ENCODE data around the gene POR. TPM values are rescaled to one million over a fixed set of nuclear protein-coding genes. Genes with fewer than 3 reads are reported as not detected.

The POR gene
- polyA plus RNA-seq, 1 of the 3 experiments (the other 2 are of a cell fraction), result 68.7 TPM

DNA sequence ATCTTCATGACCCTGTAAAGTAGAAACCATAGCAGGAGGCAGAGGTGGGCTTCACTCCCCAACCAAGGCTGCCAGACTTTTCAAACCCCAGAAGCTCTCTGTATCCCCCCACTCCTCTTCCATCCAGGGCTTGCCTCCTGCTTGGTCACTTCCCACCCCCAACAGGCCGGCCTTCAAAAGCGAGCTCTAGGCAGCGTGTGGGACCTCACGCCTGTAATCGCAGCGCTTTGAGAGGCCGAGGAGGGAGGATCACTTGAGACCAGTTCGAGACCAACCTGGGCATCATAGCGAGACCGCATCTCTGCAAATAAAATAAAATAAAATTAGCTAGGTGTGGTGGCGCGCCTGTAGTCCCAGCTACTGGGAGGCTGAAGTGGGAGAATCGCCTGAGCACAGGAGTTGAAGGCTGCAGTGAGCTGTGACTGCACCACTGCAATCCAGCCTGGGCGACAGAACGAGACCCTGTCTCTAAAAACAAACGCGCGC, 743 bp upstream of the POR start:
- WGBS (ENCODE audit: low lambda C conversion rate), result 35% methylated on average over 18 of the region's 18 CpGs
- POLR2A ChIA-PET, result interaction anchor here (0.7 to 3.1 kb wide), 12 partner anchors 8 to 134 kb away, joined by 3 to 21 read pairs (median 5); partner anchors contain the start of genes MDH2, STYXL1 and TMEM120A
- peaks cover 39% of the 10 kb centered on the region for H3K79me2 ChIP-seq (ENCODE audit: insufficient read depth)

DNA sequence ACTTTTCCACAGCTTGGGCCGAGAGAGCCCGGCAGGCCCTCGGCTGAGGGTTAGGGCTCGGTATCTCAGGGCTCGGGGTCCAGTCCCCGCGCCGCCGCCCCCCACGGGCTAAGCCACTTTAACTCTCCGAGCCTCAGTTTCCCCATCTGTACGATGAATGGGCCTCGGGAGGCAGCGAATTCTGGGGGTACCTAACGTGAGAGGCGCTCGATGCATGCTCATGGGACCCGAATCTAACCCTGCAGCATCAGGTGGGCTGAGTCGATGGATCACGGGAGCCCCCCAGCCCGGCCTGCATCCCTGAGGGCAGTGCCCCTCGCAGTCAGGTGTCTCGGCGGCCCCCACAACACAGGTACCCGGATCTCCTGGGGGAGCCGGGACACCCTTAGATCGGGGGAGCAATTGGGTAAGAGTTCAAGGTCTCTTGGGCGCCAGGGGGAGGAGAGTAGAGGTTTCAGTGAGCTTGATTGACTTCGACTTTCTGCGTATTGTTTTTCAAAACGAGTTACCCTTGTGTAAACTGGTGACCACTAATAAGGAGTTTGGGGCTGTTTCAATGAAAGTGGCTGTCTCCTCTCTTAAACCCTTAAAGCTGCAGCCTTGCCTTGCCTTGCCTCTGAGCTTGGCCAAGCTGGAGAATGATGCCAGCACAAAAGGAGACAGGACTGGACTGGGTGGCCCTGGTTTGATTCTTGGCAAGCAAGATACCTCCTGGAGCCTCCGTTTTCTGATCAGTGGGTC, 631 bp downstream of the POR start:
- Histone ChIP-seq H3K36me3 (replicated peaks in 1 of 2; ENCODE audit: control insufficient read depth in 1 of 2, insufficient read depth in 2 of 2, low read length in 1 of 2) (no peaks in the 10 kb centered on the region), H2AFZ (ENCODE audit: low read depth) (peak overlapping the region; percentile 91), H3K4me1 (ENCODE audit: control insufficient read depth in 1 of 2, insufficient read depth in 2 of 2, low read depth in 1 of 2, low read length in 1 of 2) (peaks cover 5 to 10% of the 10 kb centered on the region in 2 experiments; a peak in 2 of 4 replicates), H3K9ac (peak overlapping the region; percentile 84), H3K79me2 (ENCODE audit: insufficient read depth) (peaks cover 51% of the 10 kb centered on the region), H3K9me2 (no peaks in the 10 kb centered on the region), H3K27ac (ENCODE audit: low read depth in 2 of 2, low read length in 1 of 2) (peak overlapping the region in 1 of 2 experiments; percentile 62; a peak in 1 of 4 replicates), H3K4me3 (ENCODE audit: low read depth in 2 of 2, low read length in 1 of 2) (peak overlapping the region; percentile 74 to 93), H3K27me3 (ENCODE audit: insufficient read depth) (no peaks in the 10 kb centered on the region), H3K4me2 (peak overlapping the region; percentile 100), H3K9me3 (no peaks in the 10 kb centered on the region), H3F3A (replicated peaks; ENCODE audit: insufficient read depth) (peaks cover 10% of the 10 kb centered on the region), H4K20me1 (ENCODE audit: insufficient read depth) (peaks cover 2% of the 10 kb centered on the region)
- DNase-seq, result peak; percentile 44
- CTCF ChIA-PET, result interaction anchor here (0.7 to 2.9 kb wide), 6 partner anchors 10 to 105 kb away, joined by 3 to 13 read pairs (median 5); no protein-coding TSS in a partner anchor
- POLR2A ChIA-PET, result interaction anchor here (0.6 to 3.1 kb wide), 22 partner anchors 9 to 449 kb away, joined by 3 to 21 read pairs (median 4); partner anchors contain the start of genes MDH2, RHBDD2 and STYXL1
- no peak for TF ChIP-seq POLR2AphosphoS5 (IDR thresholded peaks at IDR 0.05; ENCODE audit: low read depth, low read length)
- TF ChIP-seq, protein P1, sequence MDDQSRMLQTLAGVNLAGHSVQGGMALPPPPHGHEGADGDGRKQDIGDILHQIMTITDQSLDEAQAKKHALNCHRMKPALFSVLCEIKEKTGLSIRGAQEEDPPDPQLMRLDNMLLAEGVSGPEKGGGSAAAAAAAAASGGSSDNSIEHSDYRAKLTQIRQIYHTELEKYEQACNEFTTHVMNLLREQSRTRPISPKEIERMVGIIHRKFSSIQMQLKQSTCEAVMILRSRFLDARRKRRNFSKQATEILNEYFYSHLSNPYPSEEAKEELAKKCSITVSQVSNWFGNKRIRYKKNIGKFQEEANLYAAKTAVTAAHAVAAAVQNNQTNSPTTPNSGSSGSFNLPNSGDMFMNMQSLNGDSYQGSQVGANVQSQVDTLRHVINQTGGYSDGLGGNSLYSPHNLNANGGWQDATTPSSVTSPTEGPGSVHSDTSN (IDR thresholded peaks at IDR 0.05), result peak; percentile 37; the same call in 1 of the 2 replicates
- 3% methylated on average over 25 of the region's 32 CpGs for WGBS (ENCODE audit: low lambda C conversion rate)

More for the DNA sequence above, 743 bp upstream of the POR start:
- H2AFZ ChIP-seq (ENCODE audit: low read depth), result peak overlapping the region; percentile 89
- no peaks in the 10 kb centered on the region for H3K36me3 ChIP-seq (replicated peaks in 1 of 2; ENCODE audit: control insufficient read depth in 1 of 2, insufficient read depth in 2 of 2, low read length in 1 of 2)
- TF ChIP-seq RAD21 (IDR thresholded peaks at IDR 0.05; ENCODE audit: low read length) (no peak), SIN3A (IDR thresholded peaks at IDR 0.05; ENCODE audit: borderline replicate concordance, low read depth, low read length) (no peak), MEF2A (IDR thresholded peaks at IDR 0.05; ENCODE audit: borderline replicate concordance, low read depth) (no peak), CHD2 (IDR thresholded peaks at IDR 0.05; ENCODE audit: low read length, partially characterized antibody) (no peak), MXI1 (IDR thresholded peaks at IDR 0.05; ENCODE audit: low read depth, low read length) (no peak), POLR2AphosphoS5 (IDR thresholded peaks at IDR 0.05; ENCODE audit: low read depth, low read length) (no peak)
- TF ChIP-seq, protein P2, sequence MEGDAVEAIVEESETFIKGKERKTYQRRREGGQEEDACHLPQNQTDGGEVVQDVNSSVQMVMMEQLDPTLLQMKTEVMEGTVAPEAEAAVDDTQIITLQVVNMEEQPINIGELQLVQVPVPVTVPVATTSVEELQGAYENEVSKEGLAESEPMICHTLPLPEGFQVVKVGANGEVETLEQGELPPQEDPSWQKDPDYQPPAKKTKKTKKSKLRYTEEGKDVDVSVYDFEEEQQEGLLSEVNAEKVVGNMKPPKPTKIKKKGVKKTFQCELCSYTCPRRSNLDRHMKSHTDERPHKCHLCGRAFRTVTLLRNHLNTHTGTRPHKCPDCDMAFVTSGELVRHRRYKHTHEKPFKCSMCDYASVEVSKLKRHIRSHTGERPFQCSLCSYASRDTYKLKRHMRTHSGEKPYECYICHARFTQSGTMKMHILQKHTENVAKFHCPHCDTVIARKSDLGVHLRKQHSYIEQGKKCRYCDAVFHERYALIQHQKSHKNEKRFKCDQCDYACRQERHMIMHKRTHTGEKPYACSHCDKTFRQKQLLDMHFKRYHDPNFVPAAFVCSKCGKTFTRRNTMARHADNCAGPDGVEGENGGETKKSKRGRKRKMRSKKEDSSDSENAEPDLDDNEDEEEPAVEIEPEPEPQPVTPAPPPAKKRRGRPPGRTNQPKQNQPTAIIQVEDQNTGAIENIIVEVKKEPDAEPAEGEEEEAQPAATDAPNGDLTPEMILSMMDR (IDR thresholded peaks at IDR 0.05), result no peak
- TF ChIP-seq, protein P3, sequence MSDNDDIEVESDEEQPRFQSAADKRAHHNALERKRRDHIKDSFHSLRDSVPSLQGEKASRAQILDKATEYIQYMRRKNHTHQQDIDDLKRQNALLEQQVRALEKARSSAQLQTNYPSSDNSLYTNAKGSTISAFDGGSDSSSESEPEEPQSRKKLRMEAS (IDR thresholded peaks at IDR 0.05; ENCODE audit: low read depth), result no peak
- TF ChIP-seq, protein P4, sequence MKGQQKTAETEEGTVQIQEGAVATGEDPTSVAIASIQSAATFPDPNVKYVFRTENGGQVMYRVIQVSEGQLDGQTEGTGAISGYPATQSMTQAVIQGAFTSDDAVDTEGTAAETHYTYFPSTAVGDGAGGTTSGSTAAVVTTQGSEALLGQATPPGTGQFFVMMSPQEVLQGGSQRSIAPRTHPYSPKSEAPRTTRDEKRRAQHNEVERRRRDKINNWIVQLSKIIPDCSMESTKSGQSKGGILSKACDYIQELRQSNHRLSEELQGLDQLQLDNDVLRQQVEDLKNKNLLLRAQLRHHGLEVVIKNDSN (IDR thresholded peaks at IDR 0.05; ENCODE audit: borderline replicate concordance, low read depth), result no peak
- H4K20me1 ChIP-seq (ENCODE audit: insufficient read depth), result no peaks in the 10 kb centered on the region; the same call in 1 of the 2 replicates
- peak overlapping the region; percentile 74 to 93 for H3K4me3 ChIP-seq (ENCODE audit: low read depth in 2 of 2, low read length in 1 of 2)
- CTCF ChIA-PET, result interaction anchor here (0.9 to 2.9 kb wide), 5 partner anchors 11 to 400 kb away, joined by 3 to 13 read pairs (median 5); no protein-coding TSS in a partner anchor
- peak overlapping the region; percentile 73 for H3K9ac ChIP-seq
- no peaks in the 10 kb centered on the region for H3K9me3 ChIP-seq
- peak overlapping the region; percentile 57 to 79; a peak in 3 of 4 replicates for H3K27ac ChIP-seq (ENCODE audit: low read depth in 2 of 2, low read length in 1 of 2)
- peaks cover 12% of the 10 kb centered on the region for H3F3A ChIP-seq (replicated peaks; ENCODE audit: insufficient read depth)
- H3K9me2 ChIP-seq, result no peaks in the 10 kb centered on the region
- DNase-seq, result peak; percentile 51
- H3K27me3 ChIP-seq (ENCODE audit: insufficient read depth), result no peaks in the 10 kb centered on the region
- peak overlapping the region; percentile 84 for H3K4me2 ChIP-seq
- H3K4me1 ChIP-seq (ENCODE audit: control insufficient read depth in 1 of 2, insufficient read depth in 2 of 2, low read depth in 1 of 2, low read length in 1 of 2), result peaks cover 5 to 10% of the 10 kb centered on the region in 2 experiments; a peak in 2 of 4 replicates
